ENCODE results near the gene ZNF512B. TPM values are rescaled to one million over a fixed set of nuclear protein-coding genes. Genes with fewer than 3 reads are reported as not detected.
A peak's percentile ranks its signal among the peaks of the same experiment; 100 is the strongest.

ZNF512B gene
- total and polyA plus RNA-seq, 2 donors (not counting 1 experiment from before 2014, with no cell fraction given), result 8.8 to 10.5 TPM

DNA sequence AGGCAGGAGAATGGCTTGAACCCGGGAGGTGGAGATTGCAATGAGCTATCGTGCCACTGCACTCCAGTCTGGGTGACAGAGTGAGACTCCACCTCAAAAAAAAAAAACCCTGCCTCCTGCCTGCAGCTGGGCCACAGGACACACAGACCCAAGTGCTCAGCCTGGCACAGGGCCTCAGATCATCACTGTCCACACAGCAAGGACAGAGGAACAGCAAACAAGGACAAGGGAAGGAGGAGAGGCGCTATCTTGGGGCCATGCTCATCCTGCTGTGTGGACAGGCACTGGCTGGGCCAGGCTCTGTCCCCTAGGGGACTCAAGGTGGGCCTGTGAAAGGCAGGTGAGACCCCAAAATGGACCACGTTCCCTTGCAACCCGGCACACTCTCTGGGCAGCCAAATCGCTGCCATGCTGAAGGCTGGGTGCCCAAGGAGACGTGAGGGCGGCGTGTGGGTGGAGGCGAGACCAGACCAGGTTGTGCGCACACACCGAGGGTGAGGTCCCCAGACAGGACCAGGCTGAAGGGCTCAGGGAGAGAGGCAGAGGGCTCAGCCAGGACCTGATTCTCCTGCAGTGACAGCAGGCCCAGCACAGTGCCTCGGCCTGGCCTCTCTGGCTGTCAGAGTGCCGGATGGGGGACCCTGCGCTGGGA is 22.6 kb downstream of the ZNF512B start:
- POLR2A ChIA-PET, result interaction anchor here (0.7 kb wide), 1 partner anchor 9 kb away, joined by 3 read pairs; no protein-coding TSS in a partner anchor
- Histone ChIP-seq H3K36me3 (replicated peaks in 1 of 2; ENCODE audit: control extremely low read depth in 1 of 2, control insufficient read depth in 1 of 2, extremely low read depth in 1 of 2, insufficient read depth in 2 of 2, low read length in 1 of 2) (peaks cover 0 to 37% of the 10 kb centered on the region in 2 experiments), H4K20me1 (ENCODE audit: control insufficient read depth, insufficient read depth, low read length, poor library complexity, severe bottlenecking) (peaks cover 99% of the 10 kb centered on the region), H3K9me3 (ENCODE audit: control extremely low read depth in 1 of 3, control insufficient read depth in 2 of 3, insufficient read depth in 1 of 3, low read length in 2 of 3) (peaks cover 0 to 5% (median 0%) of the 10 kb centered on the region in 3 donors), H3K4me3 (ENCODE audit: control extremely low read depth in 1 of 5, extremely low read depth in 1 of 5, insufficient read depth in 1 of 5, low read depth in 2 of 5, low read length in 4 of 5) (no peak overlapping the region), H3K27ac (ENCODE audit: low read length in 2 of 2) (no peak overlapping the region), H3K9ac (ENCODE audit: low read length) (no peak overlapping the region), H3K4me2 (replicated peaks; ENCODE audit: low read depth, low read length, poor library complexity, severe bottlenecking) (peak overlapping the region; percentile 95), H3K27me3 (replicated peaks in 1 of 4; ENCODE audit: control extremely low read depth in 1 of 4, control insufficient read depth in 3 of 4, insufficient read depth in 4 of 4, low read length in 3 of 4) (no peaks in the 10 kb centered on the region), H3K4me1 (ENCODE audit: control insufficient read depth in 2 of 2, insufficient read depth in 2 of 2, low read length in 2 of 2) (peaks cover 54 to 58% of the 10 kb centered on the region in 2 donors), H2AFZ (ENCODE audit: insufficient read depth, low read depth, low read length, poor library complexity, severe bottlenecking) (no peak overlapping the region), H3K79me2 (ENCODE audit: control insufficient read depth, insufficient read depth, low read length) (peaks cover 97% of the 10 kb centered on the region)
- no peak for TF ChIP-seq EZH2 (IDR thresholded peaks at IDR 0.05; ENCODE audit: borderline replicate concordance, insufficient read depth, low read depth, low read length, poor library complexity, severe bottlenecking)
- TF ChIP-seq, protein P1, sequence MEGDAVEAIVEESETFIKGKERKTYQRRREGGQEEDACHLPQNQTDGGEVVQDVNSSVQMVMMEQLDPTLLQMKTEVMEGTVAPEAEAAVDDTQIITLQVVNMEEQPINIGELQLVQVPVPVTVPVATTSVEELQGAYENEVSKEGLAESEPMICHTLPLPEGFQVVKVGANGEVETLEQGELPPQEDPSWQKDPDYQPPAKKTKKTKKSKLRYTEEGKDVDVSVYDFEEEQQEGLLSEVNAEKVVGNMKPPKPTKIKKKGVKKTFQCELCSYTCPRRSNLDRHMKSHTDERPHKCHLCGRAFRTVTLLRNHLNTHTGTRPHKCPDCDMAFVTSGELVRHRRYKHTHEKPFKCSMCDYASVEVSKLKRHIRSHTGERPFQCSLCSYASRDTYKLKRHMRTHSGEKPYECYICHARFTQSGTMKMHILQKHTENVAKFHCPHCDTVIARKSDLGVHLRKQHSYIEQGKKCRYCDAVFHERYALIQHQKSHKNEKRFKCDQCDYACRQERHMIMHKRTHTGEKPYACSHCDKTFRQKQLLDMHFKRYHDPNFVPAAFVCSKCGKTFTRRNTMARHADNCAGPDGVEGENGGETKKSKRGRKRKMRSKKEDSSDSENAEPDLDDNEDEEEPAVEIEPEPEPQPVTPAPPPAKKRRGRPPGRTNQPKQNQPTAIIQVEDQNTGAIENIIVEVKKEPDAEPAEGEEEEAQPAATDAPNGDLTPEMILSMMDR (IDR thresholded peaks at IDR 0.05), result no peak
- CTCF ChIA-PET, result interaction anchor here (0.6 kb wide), 1 partner anchor 10 kb away, joined by 3 read pairs; no protein-coding TSS in a partner anchor
- Mint-ChIP-seq H3K4me1 (peaks cover 52% of the 10 kb centered on the region), H3K27me3 (no peaks in the 10 kb centered on the region), H3K4me3 (peak overlapping the region; percentile 90), H3K27ac (peak overlapping the region; percentile 80), H3K9me3 (ENCODE audit: insufficient read depth) (no peaks in the 10 kb centered on the region)
- 91% methylated on average over 15 of the region's 15 CpGs for WGBS (ENCODE audit: insufficient coverage)
- no peak for DNase-seq
- intact Hi-C loops (cut with micrococcal nuclease), result no loop called here
- ATAC-seq (ENCODE audit: low read depth), result no peak

All from B cell (primary cell).